SH-SY5Y (cell line): Measurements from ENCODE around the gene RAB8B.

Experiments
- GATA2 ChIP-seq: IDR thresholded peaks from 2 replicates; pipeline ENCODE4 v1.6.1; 2011; ENCODE audit warnings: mild to moderate bottlenecking, low read depth, low read length
- GATA3 ChIP-seq: IDR thresholded peaks from 2 replicates; pipeline ENCODE4 v1.6.1; 2011; ENCODE audit warnings: low read depth, mild to moderate bottlenecking, low read length, moderate library complexity

Gene RAB8B

GRCh38 chr15:63191895-63192618 lies 2.7 kb downstream of the RAB8B start:
- TF ChIP-seq GATA2 (no peak), GATA3 (no peak)

GRCh38 chr15:63192619-63193206 lies 3.3 kb downstream of the RAB8B start:
- TF ChIP-seq GATA2 (no peak), GATA3 (no peak)

GRCh38 chr15:63194302-63194701 lies 4.9 kb downstream of the RAB8B start:
- TF ChIP-seq GATA3: no peak
- no peak for TF ChIP-seq GATA2

- TF ChIP-seq GATA3: no peak
- no peak for TF ChIP-seq GATA2
Measured at GRCh38 chr15:63194880-63195568, 5.6 kb downstream of the RAB8B start.

- TF ChIP-seq GATA3: no peak
- TF ChIP-seq GATA2: no peak
Measured at GRCh38 chr15:63195569-63196015, 6.2 kb downstream of the RAB8B start.

GRCh38 chr15:63196842-63197241 lies 7.4 kb downstream of the RAB8B start:
- TF ChIP-seq GATA3: no peak
- no peak for TF ChIP-seq GATA2

DNA sequence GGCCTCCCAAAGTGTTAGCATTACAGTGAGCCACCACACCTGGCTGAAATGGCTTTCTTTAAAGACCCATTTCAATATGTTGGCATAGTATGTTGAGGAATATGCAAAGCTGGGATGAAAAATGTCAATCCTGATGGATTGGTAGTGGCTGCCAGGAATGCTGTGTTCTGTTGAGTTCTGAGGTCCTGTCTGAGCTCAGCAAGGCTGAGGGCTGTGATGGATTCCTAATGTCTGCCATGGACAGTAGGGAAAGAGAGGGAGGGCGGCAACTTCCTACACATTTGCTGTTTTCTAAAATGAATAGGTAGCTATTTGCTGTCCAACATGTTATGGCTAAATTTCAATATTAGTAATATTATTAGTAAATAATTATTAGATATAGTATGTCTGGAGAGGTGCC lies 8.2 kb downstream of the RAB8B start:
- TF ChIP-seq GATA2: no peak
- TF ChIP-seq GATA3: no peak

- no peak for TF ChIP-seq GATA3
- no peak for TF ChIP-seq GATA2
Measured at GRCh38 chr15:63198371-63199250, 9.2 kb downstream of the RAB8B start.

DNA sequence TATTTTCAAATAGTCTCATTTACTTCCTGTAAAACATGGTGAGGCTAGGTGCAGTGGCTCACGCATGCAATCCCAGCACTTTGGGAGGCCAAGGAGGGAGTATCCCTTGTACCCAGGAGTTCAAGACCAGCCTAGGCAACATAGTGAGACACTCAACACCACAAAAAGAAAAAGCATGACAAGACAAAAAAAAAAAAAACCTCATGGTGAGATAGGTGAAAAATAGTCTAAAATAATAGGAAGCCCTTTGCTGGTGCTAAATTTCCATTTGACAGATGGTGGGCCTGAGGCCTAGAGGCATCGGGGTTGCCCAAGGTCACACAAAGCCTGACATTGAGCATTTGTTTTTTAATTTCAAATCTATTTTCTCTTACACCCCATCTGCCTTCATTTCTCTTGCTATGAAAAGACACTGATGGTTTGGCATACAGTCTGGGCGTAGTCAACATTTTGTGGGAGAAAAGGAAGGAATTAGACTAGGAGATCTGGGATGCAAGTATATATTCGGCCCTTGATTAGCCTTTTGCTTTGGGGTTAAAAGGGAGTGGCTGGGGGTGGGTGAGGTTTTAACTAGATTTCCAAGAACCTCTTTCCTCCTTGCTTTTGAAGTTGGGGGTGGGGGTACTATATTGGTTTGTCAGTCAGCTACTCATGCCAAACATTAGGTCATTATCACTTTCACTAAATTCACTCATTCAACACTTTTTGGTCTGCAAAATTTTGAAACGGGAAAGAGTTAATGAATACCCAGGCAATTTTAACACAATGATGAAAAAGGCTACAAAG lies 11.3 kb downstream of the RAB8B start:
- TF ChIP-seq GATA2 (no peak), GATA3 (no peak)

- TF ChIP-seq GATA2: no peak
- no peak for TF ChIP-seq GATA3
Measured at GRCh38 chr15:63202861-63203260, 13.5 kb downstream of the RAB8B start.

DNA sequence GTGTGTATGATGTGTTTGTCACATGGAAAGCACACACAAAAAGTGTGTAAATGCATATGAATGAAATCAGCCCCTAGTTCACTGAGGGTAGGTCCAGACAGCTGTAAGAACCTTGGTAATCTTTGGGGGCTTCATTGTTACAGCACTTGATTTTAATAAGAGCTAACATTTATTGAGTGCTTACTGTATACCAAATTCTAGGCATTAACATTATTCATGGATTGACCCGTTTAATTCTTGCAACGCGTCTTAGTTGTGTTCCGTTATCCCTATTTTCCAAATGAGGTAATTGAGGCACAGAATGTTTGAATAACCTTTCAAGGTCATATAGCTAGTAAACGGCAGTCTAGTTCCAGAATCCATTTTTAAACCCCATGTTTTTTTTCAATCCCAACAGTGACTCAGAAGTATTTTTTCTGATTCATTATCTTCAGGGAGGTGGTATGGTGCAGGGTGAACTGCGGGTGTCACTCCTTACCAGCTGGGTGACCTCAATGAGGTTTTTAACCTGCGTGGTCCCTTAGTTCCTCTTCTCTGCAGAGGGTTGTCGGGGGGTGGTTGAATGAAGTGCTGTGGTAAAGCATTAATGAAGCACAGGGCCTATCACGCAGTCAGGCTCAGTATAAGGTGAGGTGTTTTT lies 14.2 kb downstream of the RAB8B start:
- TF ChIP-seq GATA2 (no peak), GATA3 (no peak)

- TF ChIP-seq GATA2 (no peak), GATA3 (no peak)
Measured at GRCh38 chr15:63206079-63206478, 16.7 kb downstream of the RAB8B start.

DNA sequence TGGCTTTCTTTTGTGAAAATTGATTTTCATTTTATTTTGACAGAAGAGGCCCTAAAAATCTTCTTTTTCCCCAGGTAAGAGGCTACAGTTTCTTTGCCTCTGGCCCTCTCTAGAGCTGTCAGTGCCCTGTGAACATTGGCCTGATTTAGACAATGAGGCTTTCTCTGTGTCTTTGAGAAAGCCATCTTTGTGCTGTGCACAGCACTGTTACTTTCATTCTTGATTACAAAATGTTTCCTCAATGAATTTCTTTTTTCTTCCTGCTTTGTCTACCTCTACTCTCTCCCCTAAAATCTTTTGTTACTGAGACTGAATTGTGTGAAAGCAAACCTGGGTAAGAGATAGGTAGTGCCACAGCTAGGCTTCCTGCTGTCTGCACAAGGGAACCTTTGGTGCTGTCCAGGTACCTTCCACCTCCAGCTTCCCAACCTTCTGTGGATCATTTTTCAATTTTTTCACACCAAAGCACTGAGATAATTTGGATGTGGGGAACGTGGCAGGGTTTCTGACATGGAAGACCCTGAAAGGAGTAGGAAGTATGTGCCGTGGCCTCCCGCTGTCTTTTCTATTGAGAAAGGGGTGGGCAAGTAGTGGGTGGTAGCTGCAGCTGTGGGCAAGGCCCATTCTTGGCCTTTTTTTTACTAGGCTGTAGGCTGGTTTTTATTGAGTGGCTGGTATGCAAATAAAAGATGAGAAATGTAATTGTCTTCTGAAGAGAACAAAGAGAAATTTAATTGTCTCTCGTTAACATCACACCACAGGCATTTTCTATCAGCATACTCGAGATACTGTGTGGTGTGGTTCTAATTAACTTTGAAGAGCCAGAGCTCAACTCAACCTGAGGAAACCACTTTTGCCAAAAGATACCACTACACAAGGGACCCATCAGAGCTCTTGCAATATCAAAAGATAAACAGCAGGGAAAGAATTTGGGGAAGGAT lies 21.0 kb downstream of the RAB8B start:
- TF ChIP-seq GATA2 (no peak), GATA3 (no peak)
